ENCODE results near the gene HSF2BP. TPM values are rescaled to one million over a fixed set of nuclear protein-coding genes. Genes with fewer than 3 reads are reported as not detected.

HSF2BP gene
- total and polyA plus RNA-seq, 2 donors (not counting 1 experiment from before 2014, with no cell fraction given): 0.49 TPM

DNA sequence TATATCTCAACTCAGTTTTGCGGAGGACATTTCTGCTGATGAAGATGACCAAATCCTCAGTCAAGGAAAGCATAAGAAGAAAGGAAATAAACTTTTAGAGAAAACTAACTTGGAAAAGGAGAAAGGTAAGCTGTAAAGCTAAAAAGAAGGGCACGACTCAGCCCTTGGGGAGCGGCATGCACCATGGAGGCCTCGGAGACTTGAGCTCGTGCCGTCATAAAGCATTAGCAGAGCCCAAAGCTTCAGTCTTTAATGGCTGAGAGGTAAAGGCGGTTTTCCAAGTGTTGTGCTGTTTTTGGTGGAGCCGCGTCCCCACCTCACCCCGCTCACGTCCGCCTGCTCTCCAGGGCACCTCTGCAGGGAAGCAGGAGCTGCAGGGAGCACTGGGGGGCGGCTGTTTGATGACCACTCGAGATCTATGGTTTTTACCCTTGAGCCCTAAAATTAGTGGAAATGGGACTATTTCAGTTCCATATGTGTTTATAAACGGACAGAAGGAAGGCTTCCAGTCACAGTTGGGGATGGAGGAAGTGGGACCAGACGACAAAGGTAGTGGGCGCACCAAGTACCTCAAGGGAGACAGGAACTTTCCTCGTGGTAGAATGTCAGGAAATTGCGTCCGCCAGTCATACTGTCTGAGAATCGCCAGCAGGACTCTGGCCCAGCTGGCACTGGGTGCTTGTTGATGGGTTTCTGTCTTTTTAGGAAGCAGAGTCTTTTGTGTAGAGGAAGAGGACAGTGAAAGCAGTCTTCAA lies 27.7 kb upstream of the HSF2BP start:
- intact Hi-C loops (cut with micrococcal nuclease): no loop called here
- no peaks in the 10 kb centered on the region for H3K9me3 ChIP-seq (ENCODE audit: control extremely low read depth in 1 of 3, control insufficient read depth in 2 of 3, insufficient read depth in 1 of 3, low read length in 2 of 3)
- CTCF ChIA-PET: no interaction called here
- H4K20me1 ChIP-seq (ENCODE audit: control insufficient read depth, insufficient read depth, low read length, poor library complexity, severe bottlenecking): no peaks in the 10 kb centered on the region
- H3K79me2 ChIP-seq (ENCODE audit: control insufficient read depth, insufficient read depth, low read length): no peaks in the 10 kb centered on the region
- Mint-ChIP-seq H3K9me3 (ENCODE audit: insufficient read depth) (no peaks in the 10 kb centered on the region), H3K27me3 (no peaks in the 10 kb centered on the region), H3K4me3 (no peak overlapping the region), H3K4me1 (peaks cover 14% of the 10 kb centered on the region), H3K27ac (peak overlapping the region; percentile 6)
- H2AFZ ChIP-seq (ENCODE audit: insufficient read depth, low read depth, low read length, poor library complexity, severe bottlenecking): no peak overlapping the region
- TF ChIP-seq, protein P1, sequence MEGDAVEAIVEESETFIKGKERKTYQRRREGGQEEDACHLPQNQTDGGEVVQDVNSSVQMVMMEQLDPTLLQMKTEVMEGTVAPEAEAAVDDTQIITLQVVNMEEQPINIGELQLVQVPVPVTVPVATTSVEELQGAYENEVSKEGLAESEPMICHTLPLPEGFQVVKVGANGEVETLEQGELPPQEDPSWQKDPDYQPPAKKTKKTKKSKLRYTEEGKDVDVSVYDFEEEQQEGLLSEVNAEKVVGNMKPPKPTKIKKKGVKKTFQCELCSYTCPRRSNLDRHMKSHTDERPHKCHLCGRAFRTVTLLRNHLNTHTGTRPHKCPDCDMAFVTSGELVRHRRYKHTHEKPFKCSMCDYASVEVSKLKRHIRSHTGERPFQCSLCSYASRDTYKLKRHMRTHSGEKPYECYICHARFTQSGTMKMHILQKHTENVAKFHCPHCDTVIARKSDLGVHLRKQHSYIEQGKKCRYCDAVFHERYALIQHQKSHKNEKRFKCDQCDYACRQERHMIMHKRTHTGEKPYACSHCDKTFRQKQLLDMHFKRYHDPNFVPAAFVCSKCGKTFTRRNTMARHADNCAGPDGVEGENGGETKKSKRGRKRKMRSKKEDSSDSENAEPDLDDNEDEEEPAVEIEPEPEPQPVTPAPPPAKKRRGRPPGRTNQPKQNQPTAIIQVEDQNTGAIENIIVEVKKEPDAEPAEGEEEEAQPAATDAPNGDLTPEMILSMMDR (IDR thresholded peaks at IDR 0.05): no peak
- no peak for TF ChIP-seq EZH2 (IDR thresholded peaks at IDR 0.05; ENCODE audit: borderline replicate concordance, insufficient read depth, low read depth, low read length, poor library complexity, severe bottlenecking)
- 97% methylated on average over 19 of the region's 21 CpGs for WGBS (ENCODE audit: insufficient coverage)
- peaks cover 13 to 19% of the 10 kb centered on the region in 2 donors for H3K4me1 ChIP-seq (ENCODE audit: control insufficient read depth in 2 of 2, insufficient read depth in 2 of 2, low read length in 2 of 2)
- no peaks in the 10 kb centered on the region for H3K27me3 ChIP-seq (replicated peaks in 1 of 4; ENCODE audit: control extremely low read depth in 1 of 4, control insufficient read depth in 3 of 4, insufficient read depth in 4 of 4, low read length in 3 of 4)
- no peak for DNase-seq
- POLR2A ChIA-PET: no interaction called here
- peak overlapping the region; percentile 23 for H3K4me2 ChIP-seq (replicated peaks; ENCODE audit: low read depth, low read length, poor library complexity, severe bottlenecking)
- no peak overlapping the region for H3K4me3 ChIP-seq (ENCODE audit: control extremely low read depth in 1 of 5, extremely low read depth in 1 of 5, insufficient read depth in 1 of 5, low read depth in 2 of 5, low read length in 4 of 5)
- H3K36me3 ChIP-seq (replicated peaks in 1 of 2; ENCODE audit: control extremely low read depth in 1 of 2, control insufficient read depth in 1 of 2, extremely low read depth in 1 of 2, insufficient read depth in 2 of 2, low read length in 1 of 2): peaks cover 3 to 84% of the 10 kb centered on the region in 2 experiments
- ATAC-seq (ENCODE audit: low read depth): no peak
- no peak overlapping the region for H3K9ac ChIP-seq (ENCODE audit: low read length)
- peak overlapping the region in 1 of 2 donors; percentile 15 for H3K27ac ChIP-seq (ENCODE audit: low read length in 2 of 2)

DNA sequence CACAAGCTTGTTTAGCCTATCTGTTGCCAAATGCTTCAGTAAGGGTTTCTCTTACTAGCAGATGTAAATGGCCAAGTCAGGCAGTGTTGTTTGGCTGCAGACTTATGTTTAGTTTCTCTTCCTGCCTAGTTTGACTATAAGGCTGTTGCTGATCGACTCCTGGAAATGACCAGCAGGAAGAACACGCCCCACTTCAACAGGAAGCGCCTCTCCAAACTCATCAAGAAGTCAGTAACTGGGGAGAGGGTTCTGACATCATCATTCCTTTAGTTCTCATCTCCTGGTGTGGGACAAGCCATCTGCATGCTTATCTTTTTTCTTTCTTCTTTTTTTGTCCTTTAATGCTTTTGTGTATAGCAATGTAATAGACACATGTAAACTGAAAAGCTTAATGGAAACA lies 25.1 kb upstream of the HSF2BP start:
- H2AFZ ChIP-seq (ENCODE audit: insufficient read depth, low read depth, low read length, poor library complexity, severe bottlenecking): no peak overlapping the region
- H3K4me3 ChIP-seq (ENCODE audit: control extremely low read depth in 1 of 5, extremely low read depth in 1 of 5, insufficient read depth in 1 of 5, low read depth in 2 of 5, low read length in 4 of 5): no peak overlapping the region
- WGBS (ENCODE audit: insufficient coverage): 20% methylated on average over 1 of the region's 3 CpGs
- no peak overlapping the region for H3K27ac ChIP-seq (ENCODE audit: low read length in 2 of 2)
- POLR2A ChIA-PET: no interaction called here
- H3K4me3 Mint-ChIP-seq: no peak overlapping the region
- no peaks in the 10 kb centered on the region for H3K9me3 Mint-ChIP-seq (ENCODE audit: insufficient read depth)
- no peaks in the 10 kb centered on the region for H3K27me3 Mint-ChIP-seq
- no peaks in the 10 kb centered on the region for H3K9me3 ChIP-seq (ENCODE audit: control extremely low read depth in 1 of 3, control insufficient read depth in 2 of 3, insufficient read depth in 1 of 3, low read length in 2 of 3)
- peaks cover 13 to 19% of the 10 kb centered on the region in 2 donors for H3K4me1 ChIP-seq (ENCODE audit: control insufficient read depth in 2 of 2, insufficient read depth in 2 of 2, low read length in 2 of 2)
- H3K9ac ChIP-seq (ENCODE audit: low read length): no peak overlapping the region
- DNase-seq: no peak
- intact Hi-C loops (cut with micrococcal nuclease): no loop called here
- CTCF ChIA-PET: interaction anchor here (1.2 kb wide), 1 partner anchor 32 kb away, joined by 3 read pairs; no protein-coding TSS in a partner anchor
- no peaks in the 10 kb centered on the region for H4K20me1 ChIP-seq (ENCODE audit: control insufficient read depth, insufficient read depth, low read length, poor library complexity, severe bottlenecking)
- TF ChIP-seq, protein P1 (IDR thresholded peaks at IDR 0.05): no peak
- TF ChIP-seq EZH2 (IDR thresholded peaks at IDR 0.05; ENCODE audit: borderline replicate concordance, insufficient read depth, low read depth, low read length, poor library complexity, severe bottlenecking): no peak
- H3K4me2 ChIP-seq (replicated peaks; ENCODE audit: low read depth, low read length, poor library complexity, severe bottlenecking): no peak overlapping the region
- H3K4me1 Mint-ChIP-seq: peaks cover 14% of the 10 kb centered on the region
- no peaks in the 10 kb centered on the region for H3K27me3 ChIP-seq (replicated peaks in 1 of 4; ENCODE audit: control extremely low read depth in 1 of 4, control insufficient read depth in 3 of 4, insufficient read depth in 4 of 4, low read length in 3 of 4)
- no peak overlapping the region for H3K27ac Mint-ChIP-seq
- ATAC-seq (ENCODE audit: low read depth): no peak
- peaks cover 0 to 71% of the 10 kb centered on the region in 2 experiments for H3K36me3 ChIP-seq (replicated peaks in 1 of 2; ENCODE audit: control extremely low read depth in 1 of 2, control insufficient read depth in 1 of 2, extremely low read depth in 1 of 2, insufficient read depth in 2 of 2, low read length in 1 of 2)
- H3K79me2 ChIP-seq (ENCODE audit: control insufficient read depth, insufficient read depth, low read length): peaks cover 4% of the 10 kb centered on the region
